Dermis blood vessel endothelial cell (primary cell): ENCODE data around the gene PBXIP1. TPM values are rescaled to one million over a fixed set of nuclear protein-coding genes. Genes with fewer than 3 reads are reported as not detected.

Source experiments
- total RNA-seq: library from RNA; depleted of rRNA; stranded (reverse); fragments of >200 nt; gene quantifications from 2 replicates; pipeline ENCODE4 v1.2.3, GENCODE V29; 2014

Gene PBXIP1
- total RNA-seq, 1 donor from 2014 or later: 110 TPM

Other genes starting within 250 kb of the PBXIP1 start
- 1.7 and 3.6 TPM in 2 replicates for gene KCNN3, start 85.8 kb downstream of the PBXIP1 start, total RNA-seq
- 6.5 and 9.4 TPM in 2 replicates for gene PMVK, start 19.4 kb downstream of the PBXIP1 start, total RNA-seq
- gene PYGO2, start 5.7 kb upstream of the PBXIP1 start, total RNA-seq: 7.1 and 10.0 TPM in 2 replicates
- gene SHC1, start 14.6 kb upstream of the PBXIP1 start, total RNA-seq: 337 and 534 TPM in 2 replicates
- 49.0 and 89.3 TPM in 2 replicates for gene CKS1B, start 18.6 kb upstream of the PBXIP1 start, total RNA-seq
- 17.8 and 27.1 TPM in 2 replicates for gene FLAD1, start 27.2 kb upstream of the PBXIP1 start, total RNA-seq
- gene LENEP, start 37.5 kb upstream of the PBXIP1 start, total RNA-seq: not detected in 2 replicates
- 16.1 and 16.2 TPM in 2 replicates for gene ZBTB7B, start 46.7 kb upstream of the PBXIP1 start, total RNA-seq
- 0.17 and 0.70 TPM in 2 replicates for gene DCST2, start 77.7 kb upstream of the PBXIP1 start, total RNA-seq
- not detected in 2 replicates for gene DCST1, start 77.7 kb upstream of the PBXIP1 start, total RNA-seq
- gene ADAM15, start 95.2 kb upstream of the PBXIP1 start, total RNA-seq: 289 and 307 TPM in 2 replicates
- 9.5 and 15.7 TPM in 2 replicates for gene EFNA4, start 107.6 kb upstream of the PBXIP1 start, total RNA-seq
- gene EFNA3, start 122.7 kb upstream of the PBXIP1 start, total RNA-seq: 1.9 and 2.2 TPM in 2 replicates
- 119 and 138 TPM in 2 replicates for gene EFNA1, start 171.8 kb upstream of the PBXIP1 start, total RNA-seq
- gene SLC50A1, start 179.8 kb upstream of the PBXIP1 start, total RNA-seq: 26.2 and 27.1 TPM in 2 replicates
- 16.1 and 41.4 TPM in 2 replicates for gene DPM3, start 184.4 kb upstream of the PBXIP1 start, total RNA-seq
- 64.4 and 128 TPM in 2 replicates for gene KRTCAP2, start 217.2 kb upstream of the PBXIP1 start, total RNA-seq
- gene TRIM46, start 217.8 kb upstream of the PBXIP1 start, total RNA-seq: 4.1 and 4.7 TPM in 2 replicates